Glutamatergic neuron (in vitro differentiated cells): ENCODE data around the gene EIF4E3. TPM values are rescaled to one million over a fixed set of nuclear protein-coding genes. Genes with fewer than 3 reads are reported as not detected.

Experiments used
- DNase-seq: peaks from one replicate; pipeline ENCODE4 v3.0.0; 2022
- H3K27ac Mint-ChIP-seq: one replicate; pipeline ENCODE4 v1.8.0; 2020; ENCODE audit warnings: mild to moderate bottlenecking, mixed read lengths, inconsistent platforms; ENCODE audit not compliant: unreplicated experiment
- H3K27me3 Mint-ChIP-seq: one replicate; pipeline ENCODE4 v1.8.0; 2020; ENCODE audit warnings: mild to moderate bottlenecking, moderate library complexity, mixed read lengths, inconsistent platforms; ENCODE audit not compliant: unreplicated experiment
- H3K36me3 Mint-ChIP-seq: one replicate; pipeline ENCODE4 v1.8.0; 2020; ENCODE audit warnings: mild to moderate bottlenecking, mixed read lengths, inconsistent platforms; ENCODE audit not compliant: unreplicated experiment
- H3K4me1 Mint-ChIP-seq: one replicate; pipeline ENCODE4 v1.8.0; 2020; ENCODE audit warnings: mild to moderate bottlenecking, low read depth, mixed read lengths, inconsistent platforms; ENCODE audit not compliant: unreplicated experiment
- H3K4me3 Mint-ChIP-seq: one replicate; pipeline ENCODE4 v1.8.0; 2020; ENCODE audit warnings: mild to moderate bottlenecking, mixed read lengths, inconsistent platforms; ENCODE audit not compliant: unreplicated experiment
- H3K9me3 Mint-ChIP-seq: one replicate; pipeline ENCODE4 v1.8.0; 2020; ENCODE audit warnings: mild to moderate bottlenecking, moderate library complexity, mixed read lengths, inconsistent platforms; ENCODE audit not compliant: unreplicated experiment
- total RNA-seq: library from RNA; stranded (reverse); fragmentation: NEBNext Ultra II Directional; extraction: Animal tissue kit (Norgen Biotek cat#: 25700); gene quantifications from one replicate; pipeline ENCODE4 v1.2.1, GENCODE V29; 2021; ENCODE audit not compliant: unreplicated experiment
- TF ChIP-seq, protein P1 (sequence below): fragments of 200-600 bp; sonication (generic); IDR thresholded peaks from one replicate; pipeline ENCODE4 v1.5.0; 2021; ENCODE audit not compliant: partially characterized antibody, unreplicated experiment

The EIF4E3 gene
- total RNA-seq, 1 donor from 2014 or later, result 21.9 TPM

GRCh38 chr3:71673486-71673885, 51.7 kb downstream of the EIF4E3 start:
- H3K27me3 Mint-ChIP-seq, result peaks cover 3% of the 10 kb centered on the region
- H3K27ac Mint-ChIP-seq, result no peak overlapping the region
- H3K36me3 Mint-ChIP-seq, result no peaks in the 10 kb centered on the region
- no peak for DNase-seq
- peaks cover 4% of the 10 kb centered on the region for H3K9me3 Mint-ChIP-seq
- H3K4me3 Mint-ChIP-seq, result no peak overlapping the region
- peaks cover 39% of the 10 kb centered on the region for H3K4me1 Mint-ChIP-seq
- TF ChIP-seq, protein P1, sequence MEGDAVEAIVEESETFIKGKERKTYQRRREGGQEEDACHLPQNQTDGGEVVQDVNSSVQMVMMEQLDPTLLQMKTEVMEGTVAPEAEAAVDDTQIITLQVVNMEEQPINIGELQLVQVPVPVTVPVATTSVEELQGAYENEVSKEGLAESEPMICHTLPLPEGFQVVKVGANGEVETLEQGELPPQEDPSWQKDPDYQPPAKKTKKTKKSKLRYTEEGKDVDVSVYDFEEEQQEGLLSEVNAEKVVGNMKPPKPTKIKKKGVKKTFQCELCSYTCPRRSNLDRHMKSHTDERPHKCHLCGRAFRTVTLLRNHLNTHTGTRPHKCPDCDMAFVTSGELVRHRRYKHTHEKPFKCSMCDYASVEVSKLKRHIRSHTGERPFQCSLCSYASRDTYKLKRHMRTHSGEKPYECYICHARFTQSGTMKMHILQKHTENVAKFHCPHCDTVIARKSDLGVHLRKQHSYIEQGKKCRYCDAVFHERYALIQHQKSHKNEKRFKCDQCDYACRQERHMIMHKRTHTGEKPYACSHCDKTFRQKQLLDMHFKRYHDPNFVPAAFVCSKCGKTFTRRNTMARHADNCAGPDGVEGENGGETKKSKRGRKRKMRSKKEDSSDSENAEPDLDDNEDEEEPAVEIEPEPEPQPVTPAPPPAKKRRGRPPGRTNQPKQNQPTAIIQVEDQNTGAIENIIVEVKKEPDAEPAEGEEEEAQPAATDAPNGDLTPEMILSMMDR, result no peak

GRCh38 chr3:71672807-71673206, 52.4 kb downstream of the EIF4E3 start:
- H3K27me3 Mint-ChIP-seq, result peaks cover 3% of the 10 kb centered on the region
- H3K4me3 Mint-ChIP-seq, result peak overlapping the region; percentile 61
- H3K9me3 Mint-ChIP-seq, result peaks cover 4% of the 10 kb centered on the region
- peak overlapping the region; percentile 93 for H3K27ac Mint-ChIP-seq
- TF ChIP-seq, protein P1, result no peak
- peak; percentile 50 for DNase-seq
- H3K4me1 Mint-ChIP-seq, result peaks cover 37% of the 10 kb centered on the region
- no peaks in the 10 kb centered on the region for H3K36me3 Mint-ChIP-seq

- TF ChIP-seq, protein P1, result no peak
- peaks cover 4% of the 10 kb centered on the region for H3K9me3 Mint-ChIP-seq
- peak overlapping the region; percentile 93 for H3K27ac Mint-ChIP-seq
- DNase-seq, result no peak
- no peaks in the 10 kb centered on the region for H3K36me3 Mint-ChIP-seq
- H3K27me3 Mint-ChIP-seq, result peaks cover 3% of the 10 kb centered on the region
- peak overlapping the region; percentile 74 for H3K4me3 Mint-ChIP-seq
- peaks cover 33% of the 10 kb centered on the region for H3K4me1 Mint-ChIP-seq
Observed at GRCh38 chr3:71672340-71672739, 52.9 kb downstream of the EIF4E3 start.

GRCh38 chr3:71671216-71671845, 53.9 kb downstream of the EIF4E3 start:
- peaks cover 4% of the 10 kb centered on the region for H3K9me3 Mint-ChIP-seq
- peaks cover 1% of the 10 kb centered on the region for H3K36me3 Mint-ChIP-seq
- TF ChIP-seq, protein P1, result no peak
- H3K4me3 Mint-ChIP-seq, result no peak overlapping the region
- peak overlapping the region; percentile 93 for H3K27ac Mint-ChIP-seq
- peaks cover 3% of the 10 kb centered on the region for H3K27me3 Mint-ChIP-seq
- H3K4me1 Mint-ChIP-seq, result peaks cover 29% of the 10 kb centered on the region
- DNase-seq, result no peak

GRCh38 chr3:71662568-71662967, 62.6 kb downstream of the EIF4E3 start:
- Mint-ChIP-seq H3K9me3 (peaks cover 9% of the 10 kb centered on the region), H3K27me3 (no peaks in the 10 kb centered on the region), H3K27ac (no peak overlapping the region), H3K36me3 (peaks cover 17% of the 10 kb centered on the region), H3K4me3 (no peak overlapping the region), H3K4me1 (peaks cover 16% of the 10 kb centered on the region)
- DNase-seq, result no peak
- TF ChIP-seq, protein P1, result no peak
